Heart right ventricle (tissue), 16 donors: ENCODE results near the gene NFYA. TPM values are rescaled to one million over a fixed set of nuclear protein-coding genes. Genes with fewer than 3 reads are reported as not detected.

Experiments
- ATAC-seq, 8 donors: fragments of 200-7000 bp; cut with Tn5 transposase; one replicate each; pipeline ENCODE4 v1.9.1; 2020; ENCODE audit warnings: mild to moderate bottlenecking in 8 of 8, moderate library complexity in 8 of 8, moderate number of reproducible peaks in 1 of 8
- DNase-seq, 2 donors: peaks; one replicate each; pipeline ENCODE4 v3.0.0-alpha.2; 2020
- H3K27ac ChIP-seq, 10 donors: fragments of 200-600 bp; sonication (generic) in 2 of 10; one replicate each; pipeline versions ENCODE4 v1.5.0 to v1.8.0; 2020 to 2022; ENCODE audit warnings: mild to moderate bottlenecking in 3 of 10
- H3K27me3 ChIP-seq, 7 donors: fragments of 200-600 bp; one replicate each; pipeline ENCODE4 v1.8.0; 2021 to 2022; ENCODE audit warnings: mild to moderate bottlenecking in 2 of 7
- H3K36me3 ChIP-seq, 9 donors: fragments of 200-600 bp; sonication (generic) in 1 of 9; one replicate each; pipeline versions ENCODE4 v1.5.0 to v1.8.0; 2020 to 2022; ENCODE audit warnings: mild to moderate bottlenecking in 2 of 9
- H3K4me1 ChIP-seq, 9 donors: fragments of 200-600 bp; sonication (generic) in 1 of 9; one replicate each; pipeline versions ENCODE4 v1.5.0 to v1.8.0; 2020 to 2022; ENCODE audit warnings: mild to moderate bottlenecking in 4 of 9
- H3K4me3 ChIP-seq, 10 donors: fragments of 200-600 bp; sonication (generic) in 2 of 10; one replicate each; pipeline versions ENCODE4 v1.5.0 to v1.8.0; 2020 to 2022; ENCODE audit warnings: mild to moderate bottlenecking in 7 of 10, moderate library complexity in 2 of 10
- H3K9me3 ChIP-seq, 11 donors: fragments of 200-600 bp in 10 of 11; sonication (generic) in 2 of 11; one replicate each; pipeline versions ENCODE4 v1.5.0 to v1.8.0; 2013 to 2022; ENCODE audit warnings: mild to moderate bottlenecking in 2 of 11, control low read depth in 1 of 11, moderate library complexity in 1 of 11
- WGBS, 2 donors: extraction: QIAGEN DNeasy Blood & Tissue Kit; methylation state at CpG; one replicate each; pipeline ENCODE4 v1.1.7; 2013; ENCODE audit warnings: inconsistent platforms in 1 of 2; 5-methylcytosine and 5-hydroxymethylcytosine counted together
- intact Hi-C, 10 donors: fragments of 100-400 bp; cut with DNase I; formaldehyde crosslinking; loops; one replicate each; pipeline versions ENCODE4 v1.11.1 to v1.14.2; 2022
- polyA plus RNA-seq, 2 donors: library from polyadenylated mRNA; stranded (reverse); fragments of 200-250 nt; gene quantifications; one replicate each; pipeline ENCODE4 v1.2.3, GENCODE V29; 2013
- total RNA-seq, 10 donors: library from RNA; stranded (reverse); fragmentation: NEBNext Ultra II Directional in 3 of 10; extraction: Animal tissue kit (Norgen Biotek cat#: 25700) in 3 of 10; gene quantifications; one replicate each; pipeline versions ENCODE4 v1.2.1 to v1.2.4, GENCODE V29; 2021 to 2023
- TF ChIP-seq, protein P1 (sequence below), 9 donors: fragments of 200-600 bp; sonication (generic) in 2 of 9; IDR thresholded peaks; one replicate each; pipeline versions ENCODE4 v1.5.0 to v1.8.0; 2021 to 2022; ENCODE audit warnings: antibody characterized with exemption in 9 of 9, mild to moderate bottlenecking in 5 of 9, moderate library complexity in 1 of 9
- donor health status: Arrhythmogenic right ventricular cardiomyopathy.
- donor health status: ischemic (EF 13 %, LVEDD 7.1; RV severe dilation, severe dysfunction).
- donor health status: healthy with polysubstance abuse.
- donor health status: DM: no; HTN: yes; CAD: no.
- donor health status: DM: no; HTN: no; CAD: no.
- donor health status: ischemic (EF 25% LVEDD 6.9; RV normal size, moderate dysfunction).
- donor health status: ischemic (EF 25% LVEDD 5.7; RV mildly dilated, moderate dysfunction).
- donor health status: healthy.
- donor health status: DM: yes; HTN: yes; CAD: no.
- donor health status: Ischemic cardiomyopathy.
- donor health status: ischemic (EF 35%, LVEDD 5.7; RV mildly dilated, moderate dysfunction).
- donor health status: nonischemic (EF 11% LVEDD 7.7; RV severe dilation, severe dysfunction).
- donor health status: DM: yes; HTN: yes; CAD: no.
- donor health status: PGD.
- donor health status: ischemic (EF 29% LVEDD 5.4; RV normal size, mild dysfunction).
- donor health status: nonischemic (EF 23%, LVEDD 6.1; RV moderate dilation, normal function).

Gene NFYA
- total and polyA plus RNA-seq, 12 donors: 4.2 to 12.0 (median 10.3) TPM

DNA sequence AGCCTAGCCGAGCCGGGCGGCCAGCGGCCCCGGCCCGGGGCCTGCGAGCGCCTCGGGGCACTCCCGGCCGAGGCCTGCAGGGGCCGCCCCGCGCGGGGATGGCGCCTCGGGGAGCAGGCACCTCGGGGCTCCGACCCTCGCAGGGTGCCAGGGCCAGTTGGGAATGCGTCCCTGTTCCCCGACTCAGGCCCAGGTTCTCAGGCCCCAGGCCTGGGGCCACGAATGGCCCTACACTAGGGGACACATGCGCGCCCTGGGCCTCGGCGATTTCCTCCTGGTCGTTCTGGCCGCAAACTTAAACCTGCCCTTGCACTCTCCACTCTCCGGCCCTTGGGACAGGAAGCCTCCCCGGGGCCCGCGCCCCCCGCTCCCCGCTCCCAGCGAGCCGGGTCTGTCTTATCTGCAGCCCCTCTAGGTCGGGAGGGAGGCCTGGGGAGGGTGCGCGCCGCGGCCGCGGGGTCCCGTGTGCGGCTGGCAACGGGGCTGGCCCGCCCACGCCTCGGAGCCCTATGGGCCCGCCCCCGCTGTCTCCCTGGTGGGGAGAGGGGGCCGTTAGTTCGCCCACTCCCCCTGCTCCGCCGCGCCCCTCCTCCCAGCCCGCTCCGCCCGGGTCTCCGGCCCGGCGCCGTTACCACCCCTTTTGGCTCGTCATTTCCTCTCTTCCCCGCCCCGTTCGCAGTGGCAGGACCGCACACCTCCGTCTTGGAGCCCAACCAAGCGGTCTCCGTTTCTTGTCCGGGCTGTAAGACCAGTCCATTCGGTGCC lies 611 bp downstream of the NFYA start:
- WGBS, 2 donors: 0 to 1% methylated on average over 64 to 74 of the region's 74 CpGs
- peak; percentile 15 to 42 (median 22) for ATAC-seq
- TF ChIP-seq, protein P1, sequence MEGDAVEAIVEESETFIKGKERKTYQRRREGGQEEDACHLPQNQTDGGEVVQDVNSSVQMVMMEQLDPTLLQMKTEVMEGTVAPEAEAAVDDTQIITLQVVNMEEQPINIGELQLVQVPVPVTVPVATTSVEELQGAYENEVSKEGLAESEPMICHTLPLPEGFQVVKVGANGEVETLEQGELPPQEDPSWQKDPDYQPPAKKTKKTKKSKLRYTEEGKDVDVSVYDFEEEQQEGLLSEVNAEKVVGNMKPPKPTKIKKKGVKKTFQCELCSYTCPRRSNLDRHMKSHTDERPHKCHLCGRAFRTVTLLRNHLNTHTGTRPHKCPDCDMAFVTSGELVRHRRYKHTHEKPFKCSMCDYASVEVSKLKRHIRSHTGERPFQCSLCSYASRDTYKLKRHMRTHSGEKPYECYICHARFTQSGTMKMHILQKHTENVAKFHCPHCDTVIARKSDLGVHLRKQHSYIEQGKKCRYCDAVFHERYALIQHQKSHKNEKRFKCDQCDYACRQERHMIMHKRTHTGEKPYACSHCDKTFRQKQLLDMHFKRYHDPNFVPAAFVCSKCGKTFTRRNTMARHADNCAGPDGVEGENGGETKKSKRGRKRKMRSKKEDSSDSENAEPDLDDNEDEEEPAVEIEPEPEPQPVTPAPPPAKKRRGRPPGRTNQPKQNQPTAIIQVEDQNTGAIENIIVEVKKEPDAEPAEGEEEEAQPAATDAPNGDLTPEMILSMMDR (IDR thresholded peaks at IDR 0.05): peak in 7 of 9 donors; percentile 19 to 53 (median 36)
- peaks cover 0 to 23% (median 10%) of the 10 kb centered on the region in 9 donors for H3K36me3 ChIP-seq
- H3K9me3 ChIP-seq: no peaks in the 10 kb centered on the region
- H3K27ac ChIP-seq: peak overlapping the region; percentile 98 to 100 (median 100)
- peaks cover 6 to 43% (median 38%) of the 10 kb centered on the region in 9 donors for H3K4me1 ChIP-seq
- intact Hi-C loops: loop anchor here in 2 of 10 donors (5.0 kb wide), 2 partner anchors 214 to 659 kb away; partner anchors contain the start of gene TREM1 (in 1 of the 2)
- peak overlapping the region; percentile 84 to 98 (median 92) for H3K4me3 ChIP-seq
- peak; percentile 87 to 90 for DNase-seq
- no peaks in the 10 kb centered on the region for H3K27me3 ChIP-seq

DNA sequence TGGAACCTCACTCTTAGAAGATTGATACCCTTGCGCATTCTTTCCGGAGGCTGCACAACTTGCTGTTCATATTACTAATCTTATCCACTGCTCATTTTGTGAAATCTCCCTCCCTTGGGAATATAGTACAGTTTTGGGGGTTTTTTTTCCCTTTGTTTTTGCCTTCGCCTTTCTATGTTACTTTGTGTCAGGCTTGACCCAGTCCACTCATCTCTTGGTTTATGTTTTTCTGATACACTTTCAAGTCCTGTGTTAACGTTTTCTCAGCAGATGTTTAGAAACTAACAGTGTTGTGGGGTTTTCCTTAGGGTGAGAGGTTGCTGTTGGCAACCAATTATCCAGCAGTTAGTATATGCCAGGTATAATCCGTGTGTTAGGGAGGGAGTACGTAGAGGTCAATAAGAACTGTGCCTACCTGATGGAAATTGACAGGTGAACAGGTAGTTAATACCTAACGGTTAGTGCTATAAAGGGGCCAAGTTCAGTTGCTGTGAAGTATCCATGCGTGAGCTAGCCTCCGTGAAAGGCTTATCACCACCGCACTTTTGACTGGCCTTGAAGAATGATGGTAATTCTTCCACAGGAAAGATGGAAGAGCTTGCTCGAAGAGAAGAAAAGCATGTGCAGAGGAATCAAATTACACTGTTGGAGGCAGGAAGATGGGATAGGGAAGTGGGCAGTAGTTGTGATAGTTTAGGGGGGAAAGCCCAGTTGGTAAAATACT lies 1.4 kb downstream of the NFYA start:
- WGBS, 2 donors: 4 to 6% methylated on average over 11 of the region's 11 CpGs
- Histone ChIP-seq H3K9me3 (no peaks in the 10 kb centered on the region), H3K4me3 (peak overlapping the region; percentile 84 to 98 (median 92)), H3K27me3 (no peaks in the 10 kb centered on the region), H3K4me1 (peaks cover 6 to 43% (median 38%) of the 10 kb centered on the region in 9 donors), H3K27ac (peak overlapping the region; percentile 98 to 100 (median 100)), H3K36me3 (peaks cover 0 to 23% (median 10%) of the 10 kb centered on the region in 9 donors)
- TF ChIP-seq, protein P1 (IDR thresholded peaks at IDR 0.05): no peak
- intact Hi-C loops: loop anchor here in 2 of 10 donors (5.0 kb wide), 2 partner anchors 213 to 658 kb away; partner anchors contain the start of gene TREM1 (in 1 of the 2)
- DNase-seq: no peak
- ATAC-seq: no peak

DNA sequence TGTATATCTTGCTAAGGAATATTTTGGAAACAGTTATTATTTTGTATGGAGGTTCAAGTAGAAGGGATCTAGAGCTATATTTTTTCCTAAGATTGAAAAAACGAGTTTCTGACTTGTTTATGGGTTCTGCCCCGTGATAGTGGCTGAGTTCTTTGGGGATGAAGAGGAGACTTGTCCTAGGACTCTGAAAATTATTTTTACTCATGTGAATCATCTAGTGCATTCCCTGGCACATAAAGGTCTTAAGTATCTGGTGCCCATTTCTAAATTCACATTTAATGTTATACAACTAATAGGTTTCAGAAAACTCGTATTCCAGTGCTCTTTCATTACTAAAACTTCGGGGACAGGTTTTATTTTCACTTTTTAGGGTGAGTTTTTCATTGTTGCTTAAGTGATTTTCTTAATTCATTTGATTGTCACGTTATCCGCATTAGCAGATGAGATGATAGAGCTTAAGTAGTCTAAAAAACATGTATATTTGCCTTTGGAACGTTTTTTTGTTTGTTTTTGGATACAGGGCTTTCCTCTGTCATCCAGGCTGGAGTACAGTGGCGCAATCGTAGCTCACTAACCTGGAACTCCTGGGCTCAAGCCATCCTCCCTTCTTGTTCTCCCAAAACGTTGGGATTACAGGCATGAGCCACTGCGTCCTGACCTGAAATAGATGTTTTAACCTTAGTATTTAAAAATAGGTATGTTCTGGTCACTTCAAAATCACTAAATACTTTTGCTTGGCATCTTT lies 2.1 kb downstream of the NFYA start:
- WGBS, 2 donors: 49 to 56% methylated on average over 11 of the region's 11 CpGs
- Histone ChIP-seq H3K27me3 (no peaks in the 10 kb centered on the region), H3K4me1 (peaks cover 6 to 43% (median 38%) of the 10 kb centered on the region in 9 donors), H3K36me3 (peaks cover 0 to 23% (median 11%) of the 10 kb centered on the region in 9 donors), H3K9me3 (no peaks in the 10 kb centered on the region), H3K4me3 (peak overlapping the region in 9 of 10 donors; percentile 84 to 98 (median 92)), H3K27ac (peak overlapping the region; percentile 98 to 100 (median 100))
- intact Hi-C loops: loop anchor here in 2 of 10 donors (5.0 kb wide), 2 partner anchors 212 to 657 kb away; partner anchors contain the start of gene TREM1 (in 1 of the 2)
- no peak for DNase-seq
- TF ChIP-seq, protein P1 (IDR thresholded peaks at IDR 0.05): no peak
- ATAC-seq: no peak
